HepG2 (cell line): ENCODE measurements around the gene QDPR. TPM values are rescaled to one million over a fixed set of nuclear protein-coding genes. Genes with fewer than 3 reads are reported as not detected.

ENCODE experiments used
- ATF2 ChIP-seq: sonication (generic); formaldehyde crosslinking; IDR thresholded peaks from 2 replicates; pipeline ENCODE4 v1.4.0; 2020; ENCODE audit warnings: missing genetic modification reagents
- ATRX ChIP-seq: sonication (generic); formaldehyde crosslinking; IDR thresholded peaks from 2 replicates; pipeline ENCODE4 v1.4.0; 2020; ENCODE audit warnings: missing genetic modification reagents, borderline replicate concordance
- ETV6 ChIP-seq: sonication (generic); formaldehyde crosslinking; conservative IDR thresholded peaks from 2 replicates; pipeline ENCODE4 v1.4.0; 2020; ENCODE audit warnings: missing genetic modification reagents
- GATAD2A ChIP-seq: IDR thresholded peaks from 2 replicates; pipeline ENCODE4 v1.6.1; 2016
- HDAC2 ChIP-seq: sonication (generic); formaldehyde crosslinking; IDR thresholded peaks from 2 replicates; pipeline ENCODE4 v1.4.0; 2020; ENCODE audit warnings: missing genetic modification reagents
- HNF4G ChIP-seq, 2 experiments: sonication (generic) in 1 of 2; formaldehyde crosslinking in 1 of 2; IDR thresholded peaks; 2 replicates each; pipeline versions ENCODE4 v1.4.0 to v1.6.1; 2011 to 2020; ENCODE audit warnings: borderline replicate concordance in 2 of 2, low read depth in 2 of 2, mild to moderate bottlenecking in 2 of 2, low read length in 1 of 2, missing genetic modification reagents in 1 of 2, moderate library complexity in 1 of 2
- LRRFIP1 ChIP-seq: sonication (generic); formaldehyde crosslinking; conservative IDR thresholded peaks from 2 replicates; pipeline ENCODE4 v1.4.0; 2020; ENCODE audit warnings: missing genetic modification reagents
- MAX ChIP-seq: IDR thresholded peaks from 2 replicates; pipeline ENCODE4 v1.6.1; 2012; ENCODE audit warnings: inconsistent platforms
- MAZ ChIP-seq, 2 experiments: sonication (generic) in 1 of 2; formaldehyde crosslinking in 1 of 2; IDR thresholded peaks; 2 replicates each; pipeline versions ENCODE4 v1.5.0 to v1.6.1; 2012 to 2020; ENCODE audit warnings: low read depth in 2 of 2, mild to moderate bottlenecking in 2 of 2, borderline replicate concordance in 1 of 2, improper control_type of control experiment in 1 of 2, low read length in 1 of 2, missing genetic modification reagents in 1 of 2, moderate library complexity in 1 of 2
- PAX8 ChIP-seq: sonication (generic); formaldehyde crosslinking; IDR thresholded peaks from 2 replicates; pipeline ENCODE4 v1.8.0; 2022; ENCODE audit warnings: mild to moderate bottlenecking, missing genetic modification reagents, borderline replicate concordance
- RORA ChIP-seq: sonication (generic); formaldehyde crosslinking; IDR thresholded peaks from 2 replicates; pipeline ENCODE4 v1.5.0; 2020; ENCODE audit warnings: mild to moderate bottlenecking, missing genetic modification reagents, moderate library complexity
- SIN3B ChIP-seq: fragments of 150-350 bp; IDR thresholded peaks from 2 replicates; pipeline ENCODE4 v1.6.1; 2014; ENCODE audit warnings: low read length
- SNAI1 ChIP-seq: sonication (generic); formaldehyde crosslinking; IDR thresholded peaks from 2 replicates; pipeline ENCODE4 v1.5.0; 2020; ENCODE audit warnings: mild to moderate bottlenecking, missing genetic modification reagents, borderline replicate concordance
- TCF7L2 ChIP-seq: IDR thresholded peaks from 2 replicates; pipeline ENCODE4 v1.6.1; 2011; ENCODE audit warnings: mild to moderate bottlenecking, low read depth, low read length, moderate library complexity
- ZHX1 ChIP-seq: sonication (generic); formaldehyde crosslinking; IDR thresholded peaks from 2 replicates; pipeline ENCODE4 v1.8.1; 2022; ENCODE audit warnings: low read depth, mild to moderate bottlenecking, missing genetic modification reagents
- ZNF136 ChIP-seq: sonication (generic); formaldehyde crosslinking; IDR thresholded peaks from 2 replicates; pipeline ENCODE4 v1.8.1; 2022; ENCODE audit warnings: low read depth, mild to moderate bottlenecking, moderate library complexity, missing genetic modification reagents
- ZNF292 ChIP-seq: sonication (generic); formaldehyde crosslinking; IDR thresholded peaks from 2 replicates; pipeline ENCODE4 v1.8.1; 2022; ENCODE audit warnings: mild to moderate bottlenecking, low read depth, missing genetic modification reagents, borderline replicate concordance
- ZNF562 ChIP-seq: sonication (generic); formaldehyde crosslinking; IDR thresholded peaks from 2 replicates; pipeline ENCODE4 v1.8.0; 2022; ENCODE audit warnings: missing genetic modification reagents, borderline replicate concordance
- ZNF749 ChIP-seq: sonication (generic); formaldehyde crosslinking; IDR thresholded peaks from 2 replicates; pipeline ENCODE4 v1.8.0; 2022; ENCODE audit warnings: mild to moderate bottlenecking, missing genetic modification reagents, moderate library complexity, borderline replicate concordance
- ZNF841 ChIP-seq: sonication (generic); formaldehyde crosslinking; IDR thresholded peaks from 2 replicates; pipeline ENCODE4 v1.8.1; 2023; ENCODE audit warnings: missing genetic modification reagents, borderline replicate concordance
- ZSCAN29 ChIP-seq: sonication (generic); formaldehyde crosslinking; conservative IDR thresholded peaks from 2 replicates; pipeline ENCODE4 v1.4.0; 2020; ENCODE audit warnings: mild to moderate bottlenecking, missing genetic modification reagents
- polyA plus RNA-seq, 8 experiments: library from polyadenylated mRNA; depleted of rRNA in 3 of 8; stranded (reverse) in 7 of 8; unstranded in 1 of 8; fragments of >200 nt; fragmentation: Illumina TruSeq in 4 of 8; extraction: Trizol in 4 of 8; gene quantifications; 2 replicates each; pipeline versions ENCODE4 v1.2.1 to v1.2.3, GENCODE V29; 2011 to 2016; ENCODE audit warnings: low read depth in 4 of 8, missing spikeins in 1 of 8, mixed read lengths in 1 of 8; ENCODE audit not compliant: insufficient read depth in 1 of 8
- total RNA-seq, 5 experiments: library from RNA; depleted of rRNA; stranded (reverse); fragments of >200 nt; fragmentation: Illumina TruSeq; extraction: Trizol; gene quantifications; 2 replicates each; pipeline ENCODE4 v1.2.3, GENCODE V29; 2016; ENCODE audit warnings: low read depth in 1 of 5

QDPR gene
- total and polyA plus RNA-seq, 2 of the 13 experiments (the other 11 are each of a cell fraction or from before 2014, with no cell fraction given): 9.9 to 95.5 TPM

- TF ChIP-seq ZNF136 (CRISPR knock-in tag) (0 out of 2 replicates have a peak, but pooled peaks have one; percentile 70), HNF4G (IDR thresholded peaks at IDR 0.05; ENCODE audit: borderline replicate concordance, low read depth, low read length) (no peak), HNF4G (CRISPR knock-in tag; IDR thresholded peaks at IDR 0.05; ENCODE audit: borderline replicate concordance, low read depth) (no peak; the same call in 1 of the 2 replicates), SIN3B (no peak), ZNF562 (CRISPR knock-in tag) (no peak), MAX (peak; percentile 86), MAZ (IDR thresholded peaks at IDR 0.05; ENCODE audit: borderline replicate concordance, low read depth, low read length) (peak; percentile 35; the same call in 1 of the 2 replicates), MAZ (CRISPR knock-in tag; IDR thresholded peaks at IDR 0.05; ENCODE audit: low read depth) (peak; percentile 77; the same call in 1 of the 2 replicates), ATF2 (CRISPR knock-in tag) (no peak), ZNF749 (CRISPR knock-in tag) (no peak), RORA (CRISPR knock-in tag) (no peak), HDAC2 (CRISPR knock-in tag) (no peak), ZNF841 (CRISPR knock-in tag) (no peak), LRRFIP1 (CRISPR knock-in tag) (no peak), ZSCAN29 (CRISPR knock-in tag) (peak; percentile 60; the same call in 1 of the 2 replicates), ZHX1 (no peak), ETV6 (CRISPR knock-in tag) (no peak), GATAD2A (peak; percentile 49; the same call in 1 of the 2 replicates), PAX8 (CRISPR knock-in tag) (no peak; the same call in 1 of the 2 replicates), SNAI1 (CRISPR knock-in tag) (no peak), TCF7L2 (no peak), ATRX (no peak), ZNF292 (CRISPR knock-in tag) (no peak)
Measured at GRCh38 chr4:17511950-17512795, at the start of gene QDPR (continued).
